OCI-LY7 (cell line): Measurements from ENCODE around the gene PATE4.

ENCODE experiments used
- CTCF ChIP-seq: fragments of 200-600 bp; sonication (generic); conservative IDR thresholded peaks from 2 replicates; pipeline ENCODE4 v1.5.1; 2014; ENCODE audit warnings: mild to moderate bottlenecking, antibody characterized with exemption, low read length, moderate library complexity, mixed read lengths
- EZH2phosphoT487 ChIP-seq: fragments of 200-600 bp; sonication (generic); IDR thresholded peaks from 2 replicates; pipeline ENCODE4 v1.6.1; 2018; ENCODE audit warnings: low read depth, borderline replicate concordance, mild to moderate bottlenecking, mixed run types, antibody characterized with exemption, low read length, moderate library complexity, mixed read lengths

- TF ChIP-seq CTCF = no peak
- no peak for TF ChIP-seq EZH2phosphoT487
Observed at GRCh38 chr11:125833016-125833415, at the start of gene PATE4.
